EL (cell line): ENCODE data around the gene POLR1D.
"Not testable (repeated sequence)": the region's sequence is repeated elsewhere in the genome, so short reads cannot be mapped to it uniquely, and the experiment has no call there.

ENCODE experiments used
- DNase-seq: peaks from one replicate; pipeline ENCODE4 v3.0.0-alpha.2; 2016

Gene POLR1D

DNA sequence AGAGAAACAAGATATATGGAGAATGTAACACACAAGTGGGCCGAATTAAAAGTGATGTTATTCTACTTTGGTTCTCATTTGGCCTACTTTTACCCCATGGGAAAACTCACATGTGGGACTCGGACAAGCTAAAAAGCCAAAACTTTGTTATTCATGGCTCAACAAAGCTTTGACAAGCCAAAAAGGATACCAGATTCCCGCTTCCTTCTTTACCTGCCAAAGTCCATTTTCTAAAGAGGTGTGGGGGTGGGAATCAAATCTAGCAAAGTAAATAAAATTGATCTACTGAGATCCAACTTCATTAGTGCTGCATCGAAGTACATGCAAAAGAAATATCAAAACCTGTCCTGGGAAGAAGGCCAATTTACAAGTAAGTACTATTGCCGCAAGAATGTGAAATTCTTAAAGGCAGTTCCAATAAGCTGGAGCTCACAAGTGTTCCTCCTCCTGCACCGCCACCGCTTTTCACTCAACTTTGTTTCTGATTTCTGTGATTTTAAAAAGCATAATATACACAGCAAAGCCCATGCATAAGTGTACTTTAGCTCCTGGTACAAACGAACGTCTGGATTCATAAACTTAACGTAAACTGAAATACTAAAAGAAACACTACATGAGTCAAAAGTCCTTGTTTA is 2.5 kb upstream of the POLR1D start:
- no peak for DNase-seq

DNA sequence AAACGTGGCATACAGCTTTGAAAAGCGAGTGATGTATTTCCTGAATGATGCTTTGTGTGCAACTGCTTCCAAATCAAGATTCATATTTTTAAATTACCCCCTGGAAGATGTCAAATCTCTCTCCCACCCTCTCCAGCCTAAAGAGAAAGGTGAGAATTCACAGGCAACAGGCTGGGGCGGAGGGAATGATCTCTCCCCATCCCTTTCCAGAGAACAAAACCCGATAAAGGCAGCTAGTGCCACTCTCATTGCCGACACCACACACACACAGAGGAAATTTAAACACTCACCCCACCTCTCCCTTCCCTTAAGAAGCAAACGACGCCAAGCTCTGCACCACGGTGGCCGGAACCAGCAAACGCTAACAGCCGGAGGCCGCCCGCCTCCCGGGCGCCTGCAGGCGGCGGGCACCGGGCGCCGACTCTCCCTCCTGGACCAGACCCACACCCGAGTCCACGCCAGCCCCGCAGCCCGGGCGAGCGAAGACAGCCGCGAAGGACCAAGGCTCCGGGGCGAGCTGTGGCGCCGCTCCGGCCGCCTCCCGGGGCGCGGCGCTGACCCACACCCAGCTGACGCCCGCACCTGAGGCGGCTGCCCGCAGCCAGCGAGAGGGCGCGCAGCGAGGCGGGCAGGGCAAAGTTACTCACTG is 1.8 kb upstream of the POLR1D start:
- peak; percentile 46 for DNase-seq

DNA sequence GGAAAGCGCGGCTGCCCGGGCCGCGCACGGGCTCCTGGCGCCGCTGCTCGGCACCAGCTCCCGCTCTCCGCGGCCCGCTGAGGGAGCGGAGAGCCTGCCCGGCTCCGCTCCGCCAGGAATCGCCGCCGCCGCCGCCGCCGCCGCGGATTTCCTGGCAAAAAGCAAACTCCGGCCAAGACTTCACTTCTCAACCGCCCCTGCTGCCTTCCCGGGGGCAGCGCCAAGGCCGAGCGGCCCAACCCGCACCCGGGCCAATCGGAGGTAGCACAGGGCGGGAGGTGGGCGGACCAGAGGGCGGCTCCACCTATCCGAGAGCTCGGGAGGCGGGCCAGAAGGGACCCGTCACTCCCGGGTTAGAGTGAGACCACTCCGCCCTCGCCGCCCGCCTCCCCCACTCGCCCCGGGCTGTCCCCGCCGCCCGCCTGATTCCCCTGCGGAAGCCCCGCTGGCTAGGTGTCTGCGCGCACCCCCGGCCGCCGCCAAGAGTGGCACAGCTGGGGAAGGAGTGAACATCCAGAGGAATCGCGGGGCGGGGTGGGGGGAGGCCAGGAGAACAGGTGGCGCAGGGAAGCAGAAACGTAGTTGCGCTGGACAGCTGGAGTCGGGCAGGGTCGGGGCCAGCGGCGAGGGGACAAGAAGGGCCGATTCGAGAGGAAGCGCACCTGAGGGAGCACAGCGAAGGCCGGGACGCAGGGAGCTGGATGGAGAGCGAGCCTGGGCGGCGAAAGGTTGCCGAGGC is 1.1 kb upstream of the POLR1D start, which contains the start of gene LNX2:
LNX2 (minus strand) TSS at position 153 of the 739 bp plus-strand sequence. CDS start 38,826 bp downstream, outside the sequence.
- DNase-seq = peak; percentile 97

GRCh38 chr13:27621116-27621365 is 651 bp upstream of the POLR1D start:
- peak; percentile 53 for DNase-seq

DNA sequence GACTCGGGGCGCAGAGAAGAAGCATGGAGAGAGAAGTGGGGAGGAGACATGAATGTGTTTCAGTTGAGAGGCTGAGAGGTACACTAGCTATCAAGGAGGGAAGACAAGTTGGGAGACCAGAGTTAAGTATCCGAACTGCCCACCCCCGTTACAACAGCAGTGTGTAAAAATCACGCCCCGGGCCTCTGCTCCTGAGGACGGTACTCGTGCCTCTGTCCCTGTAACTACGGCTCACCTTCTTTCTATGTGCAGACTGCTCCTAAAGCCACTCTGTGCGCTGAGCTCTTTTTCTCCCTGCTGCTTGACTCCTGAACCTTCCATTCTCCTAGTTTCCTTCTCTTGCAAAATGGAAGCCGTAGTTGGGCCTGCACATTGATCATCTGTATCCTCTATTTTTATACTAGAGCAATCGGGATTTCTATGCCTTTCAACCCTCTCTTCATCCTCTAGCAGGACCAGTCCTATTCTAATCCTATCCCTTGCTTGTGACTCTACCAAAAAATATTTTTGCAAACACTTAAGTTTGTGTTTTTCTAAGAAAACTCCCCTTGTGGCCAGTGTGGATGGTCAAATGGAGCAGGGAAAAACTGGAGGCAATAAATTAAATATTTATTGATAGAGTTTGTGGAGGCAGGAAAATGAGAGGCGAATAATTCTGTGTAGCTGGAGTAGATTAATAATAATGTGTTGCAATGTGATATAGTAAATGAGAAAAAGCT is 569 bp downstream of the POLR1D start:
- DNase-seq = peak; percentile 24

DNA sequence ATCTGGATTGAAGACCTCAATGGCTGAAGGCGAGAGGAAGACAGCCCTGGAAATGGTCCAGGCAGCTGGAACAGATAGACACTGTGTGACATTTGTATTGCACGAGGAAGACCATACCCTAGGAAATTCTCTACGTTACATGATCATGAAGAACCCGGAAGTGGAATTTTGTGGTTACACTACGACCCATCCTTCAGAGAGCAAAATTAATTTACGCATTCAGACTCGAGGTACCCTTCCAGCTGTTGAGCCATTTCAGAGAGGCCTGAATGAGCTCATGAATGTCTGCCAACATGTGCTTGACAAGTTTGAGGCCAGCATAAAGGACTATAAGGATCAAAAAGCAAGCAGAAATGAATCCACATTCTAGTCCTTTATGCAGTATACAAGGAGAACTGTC is 1.2 kb downstream of the POLR1D start:
- no peak for DNase-seq

GRCh38 chr13:27624071-27624470 is 2.4 kb downstream of the POLR1D start:
- DNase-seq = no peak

- no peak for DNase-seq
These were observed 4.1 kb downstream of the POLR1D start for GRCh38 chr13:27625839-27626238.

DNA sequence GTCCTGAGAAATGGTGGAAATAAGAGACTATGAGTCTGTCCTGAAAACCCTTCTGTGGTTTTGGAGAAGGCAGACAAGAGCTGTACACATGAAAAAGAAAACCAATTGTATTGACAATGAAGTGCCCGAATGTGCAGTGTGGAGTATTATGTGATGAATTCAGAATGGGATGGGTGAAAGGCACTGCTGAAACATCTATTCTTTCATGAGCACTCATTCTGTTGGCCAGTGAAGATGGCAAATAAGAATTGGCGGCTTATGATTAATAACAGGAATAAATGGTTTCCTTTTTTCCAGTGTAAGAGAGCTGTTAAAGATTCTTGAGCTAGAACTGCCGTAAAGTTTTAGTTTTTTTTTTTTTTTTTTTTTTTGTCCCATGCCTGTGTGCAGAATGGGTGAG is 5.7 kb downstream of the POLR1D start:
- DNase-seq = no peak

DNA sequence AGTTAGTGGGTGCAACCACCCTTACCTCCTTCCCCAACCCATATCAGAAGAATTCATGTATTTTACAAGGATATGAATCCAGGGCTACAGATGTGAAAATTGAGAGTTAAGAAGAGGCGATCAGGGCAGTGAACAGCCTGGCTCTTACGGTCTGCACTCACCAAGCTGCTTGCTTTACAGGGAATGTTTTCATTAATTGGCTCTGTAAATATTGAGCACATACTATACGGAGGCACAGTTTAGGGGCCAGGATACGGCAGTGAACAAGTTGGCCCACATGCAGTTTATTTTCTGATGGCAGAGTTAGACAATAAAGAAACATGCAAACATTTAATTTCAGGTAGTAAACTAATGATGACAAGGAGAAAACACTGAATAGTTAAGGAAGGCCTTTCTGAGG is 6.4 kb downstream of the POLR1D start:
- no peak for DNase-seq

GRCh38 chr13:27628766-27629165 is 7.1 kb downstream of the POLR1D start:
- DNase-seq = not testable (repeated sequence)

GRCh38 chr13:27631156-27631555 is 9.5 kb downstream of the POLR1D start:
- no peak for DNase-seq

- no peak for DNase-seq
These were observed 10.0 kb downstream of the POLR1D start for GRCh38 chr13:27631665-27632064.

DNA sequence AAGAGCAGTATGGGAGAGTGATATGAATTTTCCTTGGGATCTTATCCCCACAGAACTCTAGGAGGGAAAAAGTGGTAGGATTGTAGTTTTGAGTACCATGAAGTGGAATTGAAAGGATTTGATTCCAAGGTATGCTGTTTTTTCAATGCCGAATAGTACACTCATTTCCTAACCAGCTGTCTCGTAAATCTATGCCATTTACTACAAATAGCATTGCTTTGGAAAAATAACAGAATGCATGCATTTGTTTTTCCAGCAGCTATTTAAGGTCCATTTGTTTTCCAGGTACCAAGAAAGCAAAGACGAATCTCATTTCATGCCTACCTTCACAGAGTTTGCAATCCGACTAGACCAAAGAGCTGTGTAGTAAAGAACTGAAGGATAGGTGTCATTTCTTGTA is 10.5 kb downstream of the POLR1D start:
- no peak for DNase-seq

- no peak for DNase-seq
These were observed 11.0 kb downstream of the POLR1D start for GRCh38 chr13:27632648-27633047.

DNA sequence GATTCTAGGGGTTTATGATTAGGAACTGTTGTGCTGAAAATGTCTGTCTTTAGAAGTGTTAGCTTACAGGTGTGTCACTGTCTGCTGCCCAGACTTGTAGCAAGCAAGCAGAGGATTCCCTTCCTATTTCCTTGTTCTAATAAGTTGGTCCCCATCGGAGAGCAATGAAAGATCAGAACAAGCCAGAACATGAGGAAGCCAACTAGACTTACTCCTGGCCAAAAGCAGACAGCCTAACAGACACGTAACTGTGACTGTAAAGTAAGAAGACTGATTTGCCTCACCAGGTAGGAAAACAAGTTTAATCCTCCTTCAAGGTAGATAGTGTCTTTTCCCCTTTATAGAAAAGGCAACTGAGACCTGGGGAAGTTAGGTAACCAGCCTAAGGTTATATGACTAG is 12.5 kb downstream of the POLR1D start:
- no peak for DNase-seq

DNA sequence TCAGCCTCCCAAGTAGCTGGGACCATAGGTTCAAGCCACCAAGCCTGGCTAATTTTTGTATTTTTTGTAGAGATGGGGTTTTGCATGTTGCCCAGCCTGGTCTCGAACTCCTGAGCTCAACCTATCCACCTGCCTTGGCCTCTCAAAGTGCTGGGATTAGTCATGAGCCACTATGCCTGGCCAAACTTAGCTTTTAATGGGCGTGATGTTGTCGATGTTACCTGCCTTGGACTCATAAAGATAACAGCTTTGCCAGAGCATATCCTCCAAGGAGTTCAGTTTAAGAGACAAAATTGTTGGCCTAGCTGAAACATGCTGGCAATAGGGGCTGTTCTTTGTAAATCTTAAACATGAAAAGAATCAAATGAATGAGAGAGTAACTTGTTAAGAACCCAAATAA is 13.1 kb downstream of the POLR1D start:
- no peak for DNase-seq

DNA sequence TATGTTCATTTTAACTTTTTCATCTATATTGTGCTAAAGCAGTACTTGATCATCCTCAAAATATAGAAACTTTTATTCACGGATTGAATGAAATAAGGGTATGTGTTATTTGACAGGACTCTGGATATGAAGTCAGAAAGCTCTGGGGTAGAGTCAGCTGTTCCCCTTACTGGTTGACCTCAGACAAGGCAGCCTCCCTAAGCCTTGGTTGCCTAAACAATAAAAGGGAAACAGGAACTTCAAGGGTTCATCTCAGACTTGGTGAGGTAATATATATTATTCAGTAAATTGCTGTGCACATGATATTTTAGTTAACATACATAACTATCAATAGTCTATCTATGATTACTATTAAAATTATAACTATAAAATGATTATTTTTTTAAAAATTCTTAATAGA is 13.6 kb downstream of the POLR1D start:
- DNase-seq = no peak

GRCh38 chr13:27636589-27637288 is 15.0 kb downstream of the POLR1D start:
- no peak for DNase-seq

DNA sequence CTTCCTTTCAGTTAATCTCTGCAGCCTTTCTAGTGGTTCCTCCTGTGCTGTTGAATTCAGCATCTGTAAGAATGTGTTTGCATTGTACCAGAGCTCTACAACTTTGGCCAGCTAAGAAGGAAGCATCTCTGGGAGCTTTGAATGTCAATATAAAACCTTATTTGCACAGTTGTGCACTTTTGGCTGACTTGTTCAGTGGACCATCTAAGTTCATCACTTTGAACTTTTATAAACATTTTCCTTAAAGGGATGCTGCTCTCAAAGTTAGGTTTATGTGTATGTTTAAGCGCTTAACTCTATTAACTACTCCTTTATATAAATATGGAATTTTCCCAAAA is 15.6 kb downstream of the POLR1D start:
- no peak for DNase-seq

GRCh38 chr13:27638001-27638400 is 16.3 kb downstream of the POLR1D start:
- DNase-seq = no peak

- DNase-seq = no peak
These were observed 16.8 kb downstream of the POLR1D start for GRCh38 chr13:27638521-27638920.

- DNase-seq = no peak
These were observed 17.5 kb downstream of the POLR1D start for GRCh38 chr13:27639186-27639585.
